ENCODE results near the gene HOXC11.

HOXC11 gene

DNA sequence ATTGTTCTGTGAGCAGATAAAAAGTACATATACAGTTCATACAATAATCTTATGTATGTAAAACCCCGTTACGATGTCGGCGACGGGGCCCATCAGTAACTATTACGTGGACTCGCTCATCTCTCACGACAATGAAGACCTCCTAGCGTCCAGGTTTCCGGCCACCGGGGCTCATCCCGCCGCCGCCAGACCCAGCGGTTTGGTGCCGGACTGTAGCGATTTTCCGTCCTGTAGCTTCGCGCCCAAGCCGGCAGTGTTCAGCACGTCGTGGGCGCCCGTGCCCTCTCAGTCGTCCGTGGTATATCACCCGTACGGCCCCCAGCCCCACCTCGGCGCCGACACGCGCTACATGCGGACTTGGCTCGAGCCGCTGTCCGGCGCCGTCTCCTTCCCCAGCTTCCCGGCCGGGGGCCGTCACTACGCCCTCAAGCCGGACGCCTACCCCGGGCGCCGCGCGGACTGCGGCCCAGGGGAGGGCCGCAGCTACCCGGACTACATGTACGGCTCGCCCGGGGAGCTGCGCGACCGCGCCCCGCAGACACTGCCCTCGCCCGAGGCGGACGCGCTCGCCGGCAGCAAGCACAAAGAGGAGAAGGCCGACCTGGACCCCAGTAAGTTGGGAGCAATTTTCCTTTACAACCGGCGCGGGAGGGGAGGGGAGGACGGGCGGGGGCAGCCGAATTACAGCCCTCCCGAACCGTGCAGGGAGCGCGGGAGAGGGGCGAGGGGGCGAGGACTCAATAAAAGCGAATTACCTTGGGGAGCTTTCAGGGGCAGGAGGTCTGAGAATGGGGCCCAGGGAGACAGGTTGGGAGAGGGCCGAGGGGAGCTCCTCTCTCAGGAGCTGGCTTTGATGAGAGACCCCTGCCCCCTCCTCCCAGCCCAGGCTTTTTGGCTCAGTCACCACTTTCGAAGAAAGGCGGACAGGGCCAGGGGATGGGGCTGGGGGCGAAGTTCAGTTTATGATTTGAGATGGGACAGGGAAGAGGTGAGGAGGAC lies 27.5 kb downstream of the HOXC11 start, which contains the start of gene HOXC9:
HOXC9 (plus strand) TSS at position 46 of the 999 bp plus-strand sequence; CDS start at position 74, 28 bp downstream.
- no peak for DNase-seq

GRCh38 chr12:54001283-54002187 lies 28.6 kb downstream of the HOXC11 start:
- DNase-seq: no peak

GRCh38 chr12:54002278-54002914 lies 29.5 kb downstream of the HOXC11 start:
- DNase-seq: no peak

GRCh38 chr12:54002915-54003389 lies 30.0 kb downstream of the HOXC11 start:
- DNase-seq: no peak

GRCh38 chr12:54003625-54004024 lies 30.7 kb downstream of the HOXC11 start:
- DNase-seq: no peak

DNA sequence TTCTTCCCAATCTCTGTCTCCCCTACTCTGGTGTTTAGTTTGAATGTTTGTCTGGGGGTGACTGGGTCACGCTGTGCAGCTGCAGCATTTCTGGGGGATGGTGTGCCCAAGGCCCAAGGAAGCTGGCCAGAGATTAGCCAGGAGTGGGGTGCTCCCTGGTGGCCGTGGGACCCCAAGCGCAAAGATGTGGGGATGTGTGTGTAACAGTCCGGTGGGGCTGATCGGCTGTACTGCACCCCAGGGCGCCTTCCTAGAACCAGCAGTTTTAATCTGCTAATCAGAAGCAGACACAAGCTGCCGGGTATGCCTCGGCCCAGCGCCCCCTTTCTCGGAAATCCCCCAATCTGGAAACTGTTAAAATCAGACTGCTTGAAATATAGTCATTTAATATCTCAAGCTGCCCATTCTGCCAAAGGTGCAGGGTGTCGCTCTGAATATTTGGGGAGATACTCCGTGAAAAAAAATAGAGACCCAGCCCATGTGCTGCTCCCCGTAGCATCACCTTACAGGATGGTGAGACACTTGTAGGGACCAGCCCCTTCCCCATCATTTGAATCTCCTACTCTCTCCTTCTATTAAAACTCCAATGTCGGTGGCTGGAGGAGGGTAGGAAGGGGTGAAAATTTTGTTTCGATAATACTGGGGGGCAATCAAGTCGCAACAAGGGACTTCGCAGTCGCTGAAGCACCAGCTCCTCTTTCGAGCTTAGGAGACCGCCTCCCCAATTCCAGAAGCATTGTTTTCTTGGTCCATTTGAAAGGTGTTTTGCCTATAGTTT lies 31.3 kb downstream of the HOXC11 start:
- DNase-seq: no peak

DNA sequence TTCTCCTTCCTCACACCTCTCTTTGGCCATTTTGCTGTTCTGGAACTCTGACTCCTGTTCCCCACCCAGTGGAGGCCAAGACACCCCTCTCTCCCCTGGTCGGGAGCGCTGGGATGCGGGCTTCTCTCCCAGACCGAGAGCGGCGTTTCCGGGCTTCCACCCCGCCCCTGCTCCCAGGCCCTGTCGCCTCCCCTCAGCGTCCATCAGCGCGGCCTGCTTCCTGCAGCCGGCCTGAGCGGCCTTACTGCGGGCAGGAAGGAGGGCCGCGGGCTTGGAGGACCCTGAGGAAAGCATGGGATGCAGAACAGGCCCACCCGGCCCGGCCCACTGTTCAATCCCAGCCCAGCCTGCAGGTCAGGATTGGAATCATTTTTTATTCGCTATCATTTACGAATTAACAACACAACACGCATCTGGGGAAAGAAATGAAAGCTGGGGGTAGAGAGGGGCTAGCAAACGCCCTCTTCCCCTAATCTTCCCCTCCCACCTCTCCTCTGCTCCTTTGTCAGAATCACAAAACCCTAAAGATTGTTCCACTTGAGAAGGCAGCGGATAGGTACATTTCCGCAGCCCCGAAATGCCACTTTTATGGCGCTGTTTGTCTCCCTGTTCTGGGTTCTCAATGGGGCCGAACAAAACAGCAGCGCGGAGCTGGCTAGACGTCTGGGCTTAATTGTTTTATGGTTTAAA lies 32.1 kb downstream of the HOXC11 start:
- DNase-seq: no peak

DNA sequence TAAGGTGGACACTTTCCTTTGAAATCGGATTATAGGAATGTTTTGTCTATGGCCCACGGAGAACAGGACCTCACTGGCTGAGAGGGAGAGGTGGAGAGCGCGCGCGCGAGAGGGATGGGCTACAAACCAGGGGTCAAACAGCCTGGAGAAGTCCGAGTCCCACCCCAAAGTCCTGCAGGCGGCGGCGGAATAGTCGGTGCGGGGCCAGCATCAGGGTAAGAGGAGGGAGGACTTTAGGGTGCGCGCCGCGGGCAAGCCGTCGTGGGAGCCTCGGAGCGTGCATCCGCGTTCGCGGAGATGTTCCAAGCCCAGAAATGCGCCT lies 32.6 kb downstream of the HOXC11 start:
- no peak for DNase-seq

DNA sequence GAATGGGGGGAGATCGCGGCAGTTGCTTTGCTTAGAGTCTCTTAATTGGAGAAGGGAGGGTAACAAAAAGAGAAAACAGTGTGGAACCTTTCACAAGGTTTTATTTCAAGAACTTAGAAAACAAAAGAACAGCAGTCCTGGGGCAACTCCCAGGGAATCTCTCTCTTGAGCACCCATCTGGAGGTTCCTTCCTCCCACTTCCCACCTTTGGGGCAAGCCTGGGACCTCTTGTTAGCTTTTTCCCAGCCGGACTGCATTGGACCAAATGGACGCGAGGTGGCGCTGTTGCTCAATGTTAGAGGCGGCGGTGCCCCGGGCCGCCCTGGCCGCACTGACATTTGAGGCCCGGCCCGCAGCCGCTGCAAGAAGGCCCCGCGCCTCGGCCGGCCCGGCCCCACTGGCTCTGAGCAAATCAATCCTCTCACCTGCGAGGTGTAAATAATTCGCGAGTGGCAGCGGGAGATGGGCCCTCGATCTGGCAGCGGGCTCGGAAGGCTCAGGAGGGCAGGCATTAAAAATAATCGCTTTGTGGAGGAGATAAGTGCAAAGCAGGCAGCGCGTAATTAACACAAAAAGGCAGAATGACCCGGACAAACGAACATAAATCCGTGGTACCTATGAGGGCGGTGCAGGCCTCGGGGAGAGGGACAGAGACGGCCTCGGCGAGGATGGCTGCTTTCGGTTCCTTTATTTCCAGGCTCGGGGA lies 33.1 kb downstream of the HOXC11 start:
- DNase-seq: peak in 1 of 2 experiments; percentile 25

DNA sequence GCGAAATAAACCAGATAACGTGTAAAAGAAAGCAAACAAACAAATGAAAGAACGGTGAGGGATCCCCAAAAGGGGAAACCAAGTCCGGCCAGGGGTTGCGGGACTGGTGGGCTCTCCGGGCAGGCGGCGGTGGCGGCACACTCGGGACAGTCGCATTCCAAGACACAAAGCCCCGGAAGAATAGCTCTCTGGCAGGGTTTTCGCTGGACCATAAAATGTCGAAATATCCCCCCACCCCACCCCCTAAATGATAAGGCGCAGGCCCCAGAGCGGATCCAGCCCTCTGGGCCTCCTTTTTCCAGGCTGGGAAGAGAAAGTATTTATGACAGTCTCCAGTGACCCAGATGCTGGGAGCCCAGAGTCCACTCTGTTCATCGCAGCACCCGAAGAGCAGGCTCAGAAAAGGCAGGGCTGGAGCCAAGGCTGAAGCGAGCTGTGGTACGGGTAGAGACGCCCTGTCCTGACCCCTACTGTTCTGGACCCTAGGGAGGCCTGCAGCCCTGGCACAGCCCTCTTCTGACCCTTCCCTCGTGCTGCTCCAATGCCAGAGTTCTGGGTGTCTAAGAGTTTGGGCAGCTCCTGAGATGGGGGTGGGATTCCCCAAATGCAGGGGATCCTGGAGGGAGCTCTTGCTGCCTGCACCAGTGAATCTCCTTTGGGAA lies 33.8 kb downstream of the HOXC11 start:
- no peak for DNase-seq

DNA sequence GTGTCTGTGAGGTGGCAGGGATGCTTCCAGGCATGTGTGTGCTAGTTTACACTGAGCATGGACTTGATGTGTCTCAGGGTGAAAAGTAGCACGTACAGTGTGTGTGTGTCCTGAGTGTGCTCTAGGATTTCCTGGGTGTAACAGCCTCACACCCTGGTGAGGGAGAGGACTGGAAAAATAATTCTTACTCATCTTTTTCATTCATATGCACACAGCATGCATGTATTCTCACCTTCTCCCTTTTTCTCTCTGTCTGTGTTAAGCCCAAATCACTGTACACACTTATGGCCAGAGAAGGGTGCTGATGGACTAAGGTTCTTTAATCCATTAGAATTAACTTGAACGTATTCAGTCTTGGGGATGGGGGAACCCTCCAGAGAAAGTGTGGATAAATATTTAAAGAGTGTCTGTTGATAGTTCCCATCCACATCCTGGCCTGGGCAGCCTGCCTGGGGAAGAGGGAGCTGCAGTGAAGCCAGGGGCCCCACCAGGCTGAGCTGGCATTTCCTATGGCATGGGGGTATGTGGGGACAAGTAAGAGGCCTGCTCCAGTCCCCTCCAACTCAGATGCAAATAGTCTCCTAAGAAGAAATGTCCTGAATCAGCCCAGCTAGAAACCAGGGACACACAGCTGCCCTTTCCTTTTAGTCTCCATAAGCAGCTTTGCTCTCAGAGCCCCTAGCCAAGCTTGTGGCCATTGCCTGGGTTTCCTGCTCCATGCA lies 34.8 kb downstream of the HOXC11 start:
- DNase-seq: no peak

- no peak for DNase-seq
Measured at GRCh38 chr12:54008260-54008552, 35.3 kb downstream of the HOXC11 start.

- no peak for DNase-seq
Measured at GRCh38 chr12:54009171-54010052, 36.5 kb downstream of the HOXC11 start.

GRCh38 chr12:54010053-54010971 lies 37.4 kb downstream of the HOXC11 start:
- no peak for DNase-seq

- no peak for DNase-seq
Measured at GRCh38 chr12:54010972-54011664, 38.2 kb downstream of the HOXC11 start.

DNA sequence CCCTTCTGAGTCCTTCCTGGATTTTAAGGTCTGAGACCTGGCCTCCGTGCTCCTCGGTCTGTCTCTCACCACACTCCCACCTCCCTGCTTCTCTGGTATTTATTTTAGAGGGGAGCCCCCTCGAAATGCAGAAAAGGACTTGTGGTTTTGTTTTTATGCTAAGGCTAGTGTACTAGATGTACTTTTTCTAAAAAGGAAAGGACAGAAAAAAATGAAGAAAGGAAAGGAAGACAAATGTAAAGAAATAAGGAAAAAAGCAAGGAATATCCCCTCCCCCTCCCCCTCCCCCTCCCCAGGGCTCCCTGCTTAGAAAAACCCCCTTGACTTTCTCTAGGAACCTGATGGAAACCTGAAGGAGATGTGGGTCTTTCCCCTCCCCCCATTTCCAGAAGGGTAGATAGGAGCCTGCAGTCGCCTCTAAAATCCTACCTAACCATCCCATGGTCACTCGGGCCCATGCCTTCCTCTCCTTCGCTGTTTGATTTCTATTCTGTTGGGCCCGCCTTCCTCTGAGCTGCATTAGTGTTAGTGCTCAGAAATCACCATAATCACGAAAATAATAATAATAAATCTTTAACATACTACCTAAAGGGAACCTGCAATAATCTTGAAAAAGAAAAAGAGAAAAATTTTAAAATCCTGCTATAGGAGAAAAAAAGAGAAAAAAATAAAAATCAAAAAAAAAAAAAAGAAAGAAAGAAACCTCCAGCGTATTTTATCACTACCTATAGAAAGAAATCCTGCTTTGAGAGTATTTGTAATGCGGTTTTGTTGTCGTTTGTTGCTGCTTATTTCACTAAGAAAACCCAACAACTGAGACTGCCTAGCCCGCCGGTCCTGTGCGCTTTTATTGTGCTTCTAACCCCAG lies 39.0 kb downstream of the HOXC11 start:
- DNase-seq: no peak

All from cerebellar nuclear complex (tissue), 1 donor.